ENCODE results near the gene SNRPD1. TPM values are rescaled to one million over a fixed set of nuclear protein-coding genes. Genes with fewer than 3 reads are reported as not detected.

SNRPD1 gene
- total RNA-seq, 4 donors from 2014 or later, result 6.8 to 8.7 (median 7.3) TPM

DNA sequence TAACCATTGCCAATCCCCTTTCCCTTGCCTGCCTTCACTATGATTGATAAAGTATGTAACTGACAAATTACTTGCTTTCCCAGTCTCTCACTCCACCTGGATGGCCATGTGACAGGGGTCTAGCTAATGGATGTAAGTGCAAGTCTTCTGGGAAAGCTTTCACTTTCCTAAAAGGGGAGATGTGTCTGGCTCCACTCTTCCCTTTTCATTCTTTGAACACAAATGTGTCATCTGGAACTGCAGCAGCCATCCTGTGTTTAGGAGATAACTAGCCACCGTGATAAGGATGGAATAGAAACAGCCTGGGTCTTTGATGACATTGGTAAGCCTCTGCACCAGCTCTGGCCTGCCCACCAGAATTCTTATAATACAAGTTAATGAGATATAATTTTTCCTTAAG is 38.2 kb downstream of the SNRPD1 start:
- no peak for ATAC-seq
- TF ChIP-seq, protein P1, sequence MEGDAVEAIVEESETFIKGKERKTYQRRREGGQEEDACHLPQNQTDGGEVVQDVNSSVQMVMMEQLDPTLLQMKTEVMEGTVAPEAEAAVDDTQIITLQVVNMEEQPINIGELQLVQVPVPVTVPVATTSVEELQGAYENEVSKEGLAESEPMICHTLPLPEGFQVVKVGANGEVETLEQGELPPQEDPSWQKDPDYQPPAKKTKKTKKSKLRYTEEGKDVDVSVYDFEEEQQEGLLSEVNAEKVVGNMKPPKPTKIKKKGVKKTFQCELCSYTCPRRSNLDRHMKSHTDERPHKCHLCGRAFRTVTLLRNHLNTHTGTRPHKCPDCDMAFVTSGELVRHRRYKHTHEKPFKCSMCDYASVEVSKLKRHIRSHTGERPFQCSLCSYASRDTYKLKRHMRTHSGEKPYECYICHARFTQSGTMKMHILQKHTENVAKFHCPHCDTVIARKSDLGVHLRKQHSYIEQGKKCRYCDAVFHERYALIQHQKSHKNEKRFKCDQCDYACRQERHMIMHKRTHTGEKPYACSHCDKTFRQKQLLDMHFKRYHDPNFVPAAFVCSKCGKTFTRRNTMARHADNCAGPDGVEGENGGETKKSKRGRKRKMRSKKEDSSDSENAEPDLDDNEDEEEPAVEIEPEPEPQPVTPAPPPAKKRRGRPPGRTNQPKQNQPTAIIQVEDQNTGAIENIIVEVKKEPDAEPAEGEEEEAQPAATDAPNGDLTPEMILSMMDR (IDR thresholded peaks at IDR 0.05), result no peak
- TF ChIP-seq POLR2AphosphoS5 (IDR thresholded peaks at IDR 0.05) (no peak), EP300 (IDR thresholded peaks at IDR 0.05) (no peak), POLR2A (IDR thresholded peaks at IDR 0.05) (no peak)
- H3K27me3 ChIP-seq, result no peaks in the 10 kb centered on the region
- no peak overlapping the region for H3K27ac ChIP-seq
- peaks cover 0 to 4% of the 10 kb centered on the region in 2 donors for H3K36me3 ChIP-seq
- H3K4me1 ChIP-seq, result no peaks in the 10 kb centered on the region
- 36% methylated on average over 1 of the region's 1 CpG; no CpG with 5 or more reads in 1 of the 2 donors for WGBS, 2 donors (ENCODE audit: low coverage in 1 of 2)
- no peak overlapping the region for H3K4me3 ChIP-seq
- H3K9me3 ChIP-seq, result no peaks in the 10 kb centered on the region

DNA sequence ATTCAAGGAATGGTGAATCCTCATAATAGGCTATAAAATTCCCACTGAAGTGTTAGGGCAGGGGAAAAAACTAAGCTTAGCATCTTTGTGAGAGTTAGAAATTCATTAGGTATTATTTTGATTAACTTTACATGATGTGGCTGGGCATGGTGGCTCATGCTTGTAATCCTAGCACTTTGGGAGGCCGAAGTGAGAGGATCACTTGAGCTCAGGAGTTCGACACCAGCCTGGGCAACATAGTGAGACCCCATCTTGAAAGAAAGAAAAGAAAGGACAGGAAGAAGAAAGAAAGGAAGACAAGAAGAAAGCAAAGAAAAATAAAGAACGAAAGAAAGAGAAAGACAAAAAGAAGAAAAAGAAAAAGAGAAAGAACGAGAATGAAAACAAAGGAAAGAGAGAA is 40.0 kb downstream of the SNRPD1 start:
- ATAC-seq, result no peak

DNA sequence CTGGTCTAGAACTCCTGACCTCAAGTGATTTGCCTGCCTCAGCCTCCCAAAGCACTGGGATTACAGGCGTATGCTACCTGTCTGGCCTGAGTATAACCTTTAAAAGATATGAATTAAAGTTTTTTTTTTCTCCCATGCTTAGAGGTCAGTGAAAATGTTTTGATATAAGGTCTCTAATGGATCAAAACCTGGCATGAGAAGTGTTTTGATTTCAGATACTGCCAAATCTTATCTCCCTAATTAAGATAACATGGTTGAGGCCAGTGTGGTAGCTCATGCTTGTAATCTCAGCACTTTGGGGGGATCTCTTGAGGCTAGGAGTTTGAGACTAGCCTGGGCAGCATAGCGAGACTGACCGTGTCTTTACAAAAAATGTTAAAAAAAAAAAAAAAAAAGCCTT is 41.2 kb downstream of the SNRPD1 start:
- TF ChIP-seq EP300 (IDR thresholded peaks at IDR 0.05) (no peak), POLR2A (IDR thresholded peaks at IDR 0.05) (no peak), POLR2AphosphoS5 (IDR thresholded peaks at IDR 0.05) (no peak)
- TF ChIP-seq, protein P1 (IDR thresholded peaks at IDR 0.05), result no peak
- WGBS, 2 donors (ENCODE audit: low coverage in 1 of 2), result 78 to 100% methylated on average over 1 to 3 of the region's 3 CpGs
- ATAC-seq, result no peak
- Histone ChIP-seq H3K27me3 (no peaks in the 10 kb centered on the region), H3K36me3 (peaks cover 0 to 14% of the 10 kb centered on the region in 2 donors), H3K4me1 (no peaks in the 10 kb centered on the region), H3K27ac (no peak overlapping the region), H3K9me3 (no peaks in the 10 kb centered on the region), H3K4me3 (no peak overlapping the region)

More for the DNA sequence above, 40.0 kb downstream of the SNRPD1 start:
- Histone ChIP-seq H3K27ac (no peak overlapping the region), H3K4me3 (no peak overlapping the region), H3K27me3 (no peaks in the 10 kb centered on the region), H3K4me1 (no peaks in the 10 kb centered on the region), H3K36me3 (peaks cover 0 to 14% of the 10 kb centered on the region in 2 donors), H3K9me3 (no peaks in the 10 kb centered on the region)
- 98% methylated on average over 4 of the region's 4 CpGs; no CpG with 5 or more reads in 1 of the 2 donors for WGBS, 2 donors (ENCODE audit: low coverage in 1 of 2)
- TF ChIP-seq EP300 (IDR thresholded peaks at IDR 0.05) (no peak), POLR2A (IDR thresholded peaks at IDR 0.05) (no peak), POLR2AphosphoS5 (IDR thresholded peaks at IDR 0.05) (no peak)
- TF ChIP-seq, protein P1 (IDR thresholded peaks at IDR 0.05), result no peak

DNA sequence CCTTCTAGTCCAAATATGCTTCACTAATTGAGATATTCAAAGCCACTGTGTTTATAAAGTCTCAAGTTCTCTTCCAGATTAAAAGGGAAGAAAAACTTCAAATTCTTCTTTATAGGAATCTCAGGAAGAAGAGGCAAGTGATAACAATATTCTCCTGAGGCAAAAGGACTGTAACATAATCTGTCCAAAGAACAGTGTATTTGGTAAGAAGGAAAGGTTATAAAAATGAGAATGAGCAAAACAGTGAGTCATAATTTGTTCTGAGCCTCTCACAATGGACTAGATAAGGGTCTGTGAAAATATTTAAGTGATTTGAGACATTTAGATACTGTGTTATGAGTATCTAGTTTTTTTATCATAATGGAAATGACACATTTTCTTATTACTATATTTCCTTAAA is 44.3 kb downstream of the SNRPD1 start:
- no peaks in the 10 kb centered on the region for H3K27me3 ChIP-seq
- no peaks in the 10 kb centered on the region for H3K4me1 ChIP-seq
- no peaks in the 10 kb centered on the region for H3K9me3 ChIP-seq
- H3K4me3 ChIP-seq, result no peak overlapping the region
- ATAC-seq, result no peak
- H3K27ac ChIP-seq, result no peak overlapping the region
- H3K36me3 ChIP-seq, result peaks cover 0 to 13% of the 10 kb centered on the region in 2 donors
- TF ChIP-seq, protein P1 (IDR thresholded peaks at IDR 0.05), result no peak
- TF ChIP-seq EP300 (IDR thresholded peaks at IDR 0.05), result no peak
- no peak for TF ChIP-seq POLR2AphosphoS5 (IDR thresholded peaks at IDR 0.05)
- no peak for TF ChIP-seq POLR2A (IDR thresholded peaks at IDR 0.05)

DNA sequence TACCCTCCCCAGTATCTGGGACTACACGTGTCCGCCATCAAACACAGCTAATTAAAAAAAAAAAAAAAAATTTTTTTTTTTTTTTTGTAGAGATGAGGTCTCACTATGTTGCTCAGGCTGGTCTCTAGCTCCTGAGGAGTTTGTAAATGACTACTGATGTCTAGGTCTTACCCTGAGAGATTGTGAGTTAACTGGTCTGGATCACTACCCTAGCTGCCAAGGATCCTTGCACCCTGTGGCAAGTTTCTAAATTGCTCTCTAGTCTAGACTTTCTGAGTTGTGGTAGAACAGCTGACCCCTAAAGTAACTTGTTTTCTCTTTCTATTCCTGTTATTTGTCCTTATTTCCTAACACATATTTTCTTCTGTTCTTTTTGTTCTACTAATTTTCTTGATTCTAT is 48.0 kb downstream of the SNRPD1 start:
- no peak for ATAC-seq
- H3K27ac ChIP-seq, result no peak overlapping the region
- H3K4me1 ChIP-seq, result no peaks in the 10 kb centered on the region
- WGBS, 2 donors (ENCODE audit: low coverage in 1 of 2), result 82 to 90% methylated on average over 2 of the region's 2 CpGs
- no peaks in the 10 kb centered on the region for H3K27me3 ChIP-seq
- H3K36me3 ChIP-seq, result peaks cover 0 to 25% of the 10 kb centered on the region in 2 donors
- no peak overlapping the region for H3K4me3 ChIP-seq
- H3K9me3 ChIP-seq, result no peaks in the 10 kb centered on the region
- TF ChIP-seq, protein P1 (IDR thresholded peaks at IDR 0.05), result no peak
- TF ChIP-seq EP300 (IDR thresholded peaks at IDR 0.05), result no peak
- TF ChIP-seq POLR2A (IDR thresholded peaks at IDR 0.05), result no peak
- TF ChIP-seq POLR2AphosphoS5 (IDR thresholded peaks at IDR 0.05), result no peak

All from gastroesophageal sphincter (tissue), 4 donors.